HUES6 (cell line): ENCODE measurements around the gene CEP295NL.
"Not testable (repeated sequence)": the region's sequence is repeated elsewhere in the genome, so short reads cannot be mapped to it uniquely, and the experiment has no call there.

Source experiments
- H3K27ac ChIP-seq: 2 replicates; pipeline ENCODE4 v1.7.0; 2013; ENCODE audit warnings: low read depth, mild to moderate bottlenecking, low read length, inconsistent platforms
- H3K27me3 ChIP-seq: 2 replicates; pipeline ENCODE4 v1.6.1; 2013; ENCODE audit warnings: low read length; ENCODE audit not compliant: control insufficient read depth, insufficient read depth
- H3K36me3 ChIP-seq: 2 replicates; pipeline ENCODE4 v1.6.1; 2013; ENCODE audit warnings: low read length; ENCODE audit not compliant: control insufficient read depth, insufficient read depth
- H3K4me1 ChIP-seq: 2 replicates; pipeline ENCODE4 v1.6.1; 2013; ENCODE audit warnings: low read length; ENCODE audit not compliant: control insufficient read depth, insufficient read depth
- H3K4me3 ChIP-seq: 2 replicates; pipeline ENCODE4 v1.5.1; 2013; ENCODE audit warnings: low read depth, low read length
- H3K9ac ChIP-seq: one replicate; pipeline ENCODE4 v1.6.1; 2013; ENCODE audit warnings: mild to moderate bottlenecking, low read length
- H3K9me3 ChIP-seq: 2 replicates; pipeline ENCODE4 v1.6.1; 2013; ENCODE audit warnings: low read depth, low read length; ENCODE audit not compliant: control insufficient read depth, insufficient read depth

CEP295NL gene

GRCh38 chr17:78915872-78916632 lies 13.1 kb upstream of the CEP295NL start:
- H3K4me3 ChIP-seq, result no peak overlapping the region

DNA sequence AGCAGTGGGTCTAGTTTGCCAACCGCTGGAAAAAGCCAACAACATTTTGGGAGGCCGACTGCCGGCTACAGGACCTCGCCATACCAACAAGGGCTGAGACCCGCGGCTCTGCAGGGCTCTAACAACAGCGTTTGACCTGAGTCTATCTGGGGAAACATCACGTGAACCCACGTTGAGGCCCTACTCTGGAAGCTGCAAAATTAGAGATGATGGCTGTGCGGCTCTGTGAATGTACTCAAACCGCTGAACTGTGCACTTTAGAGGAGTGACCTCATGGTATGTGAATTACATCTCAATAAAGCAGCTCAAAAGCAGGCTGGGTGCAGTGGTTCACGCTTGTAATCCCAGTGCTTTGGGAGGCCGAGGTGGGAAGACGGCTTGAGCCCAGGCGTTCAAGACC lies 10.1 kb upstream of the CEP295NL start:
- no peak overlapping the region for H3K27ac ChIP-seq
- H3K4me1 ChIP-seq, result peaks cover 15% of the 10 kb centered on the region
- H3K4me3 ChIP-seq, result no peak overlapping the region
- no peaks in the 10 kb centered on the region; the same call in 1 of the 2 replicates for H3K36me3 ChIP-seq
- no peaks in the 10 kb centered on the region for H3K27me3 ChIP-seq
- H3K9ac ChIP-seq, result no peak overlapping the region
- no peaks in the 10 kb centered on the region for H3K9me3 ChIP-seq

More at GRCh38 chr17:78915872-78916632, 13.1 kb upstream of the CEP295NL start:
- Histone ChIP-seq H3K27ac (no peak overlapping the region), H3K9ac (no peak overlapping the region), H3K36me3 (no peaks in the 10 kb centered on the region; the same call in 1 of the 2 replicates), H3K9me3 (no peaks in the 10 kb centered on the region), H3K4me1 (peaks cover 11% of the 10 kb centered on the region), H3K27me3 (no peaks in the 10 kb centered on the region)

DNA sequence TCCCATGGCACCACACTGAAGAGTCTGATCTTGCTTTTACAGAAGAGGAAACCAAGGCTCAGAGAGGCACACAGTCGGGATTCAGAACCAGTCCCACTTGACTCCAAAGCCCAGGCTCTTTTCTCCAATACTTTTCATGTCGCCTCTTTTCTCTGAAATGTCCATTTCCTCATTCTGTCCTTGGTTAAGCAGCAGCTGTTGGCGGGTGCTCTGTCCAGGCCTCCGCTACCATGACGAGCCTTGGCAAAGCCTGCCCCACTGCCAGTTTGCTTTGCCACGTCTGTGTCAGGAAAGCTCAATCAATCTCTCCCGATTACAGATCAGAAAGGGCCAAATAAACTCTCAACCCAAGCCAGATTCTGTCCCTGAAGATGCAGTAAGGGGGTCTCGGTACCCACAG lies 9.1 kb upstream of the CEP295NL start:
- Histone ChIP-seq H3K4me1 (peaks cover 15% of the 10 kb centered on the region), H3K4me3 (no peak overlapping the region), H3K27ac (no peak overlapping the region), H3K27me3 (no peaks in the 10 kb centered on the region), H3K36me3 (no peaks in the 10 kb centered on the region; the same call in 1 of the 2 replicates), H3K9ac (no peak overlapping the region), H3K9me3 (no peaks in the 10 kb centered on the region)

- H3K4me1 ChIP-seq, result peaks cover 12% of the 10 kb centered on the region
- not testable (repeated sequence) for H3K27ac ChIP-seq, H3K9ac ChIP-seq, H3K4me3 ChIP-seq, H3K27me3 ChIP-seq, H3K36me3 ChIP-seq, H3K9me3 ChIP-seq
These were observed 8.5 kb upstream of the CEP295NL start for GRCh38 chr17:78911543-78911942.

- H3K4me3 ChIP-seq, result no peak overlapping the region
- H3K27me3 ChIP-seq, result no peaks in the 10 kb centered on the region
- H3K36me3 ChIP-seq, result no peaks in the 10 kb centered on the region; the same call in 1 of the 2 replicates
- H3K27ac ChIP-seq, result no peak overlapping the region
- no peak overlapping the region for H3K9ac ChIP-seq
- H3K4me1 ChIP-seq, result peaks cover 4% of the 10 kb centered on the region; the same call in 1 of the 2 replicates
- H3K9me3 ChIP-seq, result no peaks in the 10 kb centered on the region
These were observed 7.7 kb upstream of the CEP295NL start for GRCh38 chr17:78910497-78911284.

DNA sequence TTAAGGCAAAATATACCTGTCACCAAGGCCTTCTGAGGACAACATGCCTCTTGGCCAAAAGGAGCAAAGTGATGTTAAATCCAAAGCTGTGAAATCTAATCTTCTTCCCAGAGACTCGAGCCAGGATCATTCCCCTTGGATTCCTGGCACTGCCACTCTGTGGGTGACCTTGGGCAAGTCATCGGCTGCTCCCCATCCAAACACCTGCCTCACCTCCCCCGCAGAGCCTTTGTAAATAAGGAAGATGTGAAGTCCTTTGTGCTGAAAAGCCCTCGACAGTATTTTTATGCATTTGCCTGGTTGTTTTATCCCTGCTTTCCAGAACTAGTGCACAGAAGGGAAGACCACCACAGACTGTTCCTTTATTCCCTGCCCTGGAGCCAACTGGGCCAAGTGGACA lies 5.4 kb upstream of the CEP295NL start:
- H3K27me3 ChIP-seq, result no peaks in the 10 kb centered on the region
- H3K27ac ChIP-seq, result no peak overlapping the region
- H3K9ac ChIP-seq, result no peak overlapping the region
- peaks cover 4% of the 10 kb centered on the region; the same call in 1 of the 2 replicates for H3K4me1 ChIP-seq
- H3K4me3 ChIP-seq, result no peak overlapping the region
- H3K9me3 ChIP-seq, result no peaks in the 10 kb centered on the region
- no peaks in the 10 kb centered on the region; the same call in 1 of the 2 replicates for H3K36me3 ChIP-seq

GRCh38 chr17:78905541-78905940 lies 2.5 kb upstream of the CEP295NL start:
- Histone ChIP-seq H3K4me1 (peaks cover 4% of the 10 kb centered on the region; the same call in 1 of the 2 replicates), H3K36me3 (0 out of 2 replicates have a peak, but pooled peaks cover 4% of the 10 kb centered on the region)

GRCh38 chr17:78905116-78905515 lies 2.1 kb upstream of the CEP295NL start:
- Histone ChIP-seq H3K27me3 (no peaks in the 10 kb centered on the region), H3K4me1 (peaks cover 4% of the 10 kb centered on the region; the same call in 1 of the 2 replicates), H3K9ac (no peak overlapping the region), H3K9me3 (no peaks in the 10 kb centered on the region), H3K36me3 (0 out of 2 replicates have a peak, but pooled peaks cover 4% of the 10 kb centered on the region), H3K4me3 (no peak overlapping the region), H3K27ac (no peak overlapping the region)

More at GRCh38 chr17:78905541-78905940, 2.5 kb upstream of the CEP295NL start:
- Histone ChIP-seq H3K27me3 (no peaks in the 10 kb centered on the region), H3K9me3 (no peaks in the 10 kb centered on the region), H3K4me3 (no peak overlapping the region), H3K27ac (no peak overlapping the region), H3K9ac (no peak overlapping the region)

DNA sequence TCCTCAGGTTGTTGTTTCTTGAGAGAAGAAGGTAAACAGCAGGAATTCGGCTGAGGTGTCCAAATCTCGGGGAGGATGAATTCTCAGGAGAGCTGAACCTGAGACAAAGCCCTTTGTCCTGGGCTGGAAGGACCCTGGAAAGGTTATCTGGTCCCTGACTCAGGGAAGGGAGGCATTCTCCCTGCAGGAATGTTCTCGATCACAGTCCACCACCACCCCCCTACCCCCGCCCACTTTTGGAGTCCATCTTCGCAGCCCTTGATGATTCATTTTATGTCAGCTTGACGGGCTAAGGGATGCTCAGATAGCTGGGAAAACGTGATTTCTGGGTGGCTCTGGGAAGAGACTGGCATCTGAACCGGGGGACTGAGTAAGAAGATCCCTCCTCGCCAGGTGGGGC lies 1.4 kb upstream of the CEP295NL start:
- H3K27ac ChIP-seq, result no peak overlapping the region
- 0 out of 2 replicates have a peak, but pooled peaks cover 4% of the 10 kb centered on the region for H3K36me3 ChIP-seq
- no peak overlapping the region for H3K4me3 ChIP-seq

GRCh38 chr17:78902231-78902630 lies 770 bp downstream of the CEP295NL start:
- H3K4me1 ChIP-seq, H3K27me3 ChIP-seq, H3K4me3 ChIP-seq, H3K9ac ChIP-seq, H3K36me3 ChIP-seq, H3K27ac ChIP-seq, H3K9me3 ChIP-seq: not testable (repeated sequence)

More for the DNA sequence above, 1.4 kb upstream of the CEP295NL start:
- no peak overlapping the region for H3K9ac ChIP-seq
- no peaks in the 10 kb centered on the region for H3K9me3 ChIP-seq
- no peaks in the 10 kb centered on the region for H3K27me3 ChIP-seq
- H3K4me1 ChIP-seq, result peaks cover 10% of the 10 kb centered on the region

GRCh38 chr17:78901806-78902205 lies 1.2 kb downstream of the CEP295NL start:
- H3K9ac ChIP-seq, result no peak overlapping the region
- no peak overlapping the region for H3K27ac ChIP-seq
- H3K4me3 ChIP-seq, result no peak overlapping the region

More at GRCh38 chr17:78901806-78902205, 1.2 kb downstream of the CEP295NL start:
- Histone ChIP-seq H3K4me1 (peaks cover 10% of the 10 kb centered on the region), H3K27me3 (no peaks in the 10 kb centered on the region), H3K36me3 (0 out of 2 replicates have a peak, but pooled peaks cover 4% of the 10 kb centered on the region), H3K9me3 (no peaks in the 10 kb centered on the region)
